C4-2B (cell line): ENCODE data around the gene CD47.

Experiments
- H3K27ac ChIP-seq: fragments of 450-650 bp; 2 replicates; pipeline ENCODE4 v1.5.1; 2017
- ZFX ChIP-seq: fragments of 450-650 bp; IDR thresholded peaks from 2 replicates; pipeline ENCODE4 v1.6.1; 2017
- TF ChIP-seq, protein P1 (sequence below): fragments of 450-650 bp; conservative IDR thresholded peaks from 2 replicates; pipeline ENCODE4 v1.5.1; 2017; ENCODE audit warnings: mild to moderate bottlenecking

The CD47 gene

DNA sequence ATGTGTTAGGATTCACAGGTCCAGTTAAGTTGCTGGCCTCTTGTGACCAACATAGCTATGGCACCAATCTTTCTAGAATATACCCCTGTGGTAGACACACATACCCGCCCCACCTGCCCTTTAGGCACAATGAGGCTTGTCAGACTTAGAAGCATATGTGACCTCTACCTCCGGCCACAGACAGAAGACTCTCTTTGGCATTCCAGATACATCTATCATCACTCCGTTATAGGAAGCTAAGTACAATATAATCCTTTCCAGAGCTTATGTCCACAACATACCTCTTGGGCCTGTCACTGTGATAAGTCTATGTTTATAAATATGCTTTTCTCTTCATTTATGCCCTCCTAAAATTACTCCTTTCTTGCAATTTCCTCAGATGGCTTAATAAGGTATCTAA, 39.8 kb downstream of the CD47 start:
- TF ChIP-seq, protein P1, sequence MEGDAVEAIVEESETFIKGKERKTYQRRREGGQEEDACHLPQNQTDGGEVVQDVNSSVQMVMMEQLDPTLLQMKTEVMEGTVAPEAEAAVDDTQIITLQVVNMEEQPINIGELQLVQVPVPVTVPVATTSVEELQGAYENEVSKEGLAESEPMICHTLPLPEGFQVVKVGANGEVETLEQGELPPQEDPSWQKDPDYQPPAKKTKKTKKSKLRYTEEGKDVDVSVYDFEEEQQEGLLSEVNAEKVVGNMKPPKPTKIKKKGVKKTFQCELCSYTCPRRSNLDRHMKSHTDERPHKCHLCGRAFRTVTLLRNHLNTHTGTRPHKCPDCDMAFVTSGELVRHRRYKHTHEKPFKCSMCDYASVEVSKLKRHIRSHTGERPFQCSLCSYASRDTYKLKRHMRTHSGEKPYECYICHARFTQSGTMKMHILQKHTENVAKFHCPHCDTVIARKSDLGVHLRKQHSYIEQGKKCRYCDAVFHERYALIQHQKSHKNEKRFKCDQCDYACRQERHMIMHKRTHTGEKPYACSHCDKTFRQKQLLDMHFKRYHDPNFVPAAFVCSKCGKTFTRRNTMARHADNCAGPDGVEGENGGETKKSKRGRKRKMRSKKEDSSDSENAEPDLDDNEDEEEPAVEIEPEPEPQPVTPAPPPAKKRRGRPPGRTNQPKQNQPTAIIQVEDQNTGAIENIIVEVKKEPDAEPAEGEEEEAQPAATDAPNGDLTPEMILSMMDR: no peak
- no peak for TF ChIP-seq ZFX
- H3K27ac ChIP-seq: no peak overlapping the region

DNA sequence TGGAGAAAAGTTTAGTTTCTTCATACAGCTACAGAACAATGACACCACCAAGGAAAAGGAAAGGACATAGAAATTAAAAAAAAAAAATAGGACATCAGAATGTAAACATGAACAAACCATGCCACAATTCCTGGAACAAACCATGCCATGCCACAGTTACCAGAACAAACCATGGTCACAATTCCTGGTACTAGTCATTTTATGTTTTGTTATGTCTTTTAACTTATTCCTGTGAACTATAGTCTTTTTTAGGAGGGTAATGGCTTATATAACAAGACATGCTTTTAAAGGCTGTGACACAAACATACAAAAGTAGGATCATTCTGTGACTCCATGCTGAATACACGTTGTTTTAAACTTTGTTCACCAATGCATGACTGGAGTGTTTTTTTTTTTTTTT, 42.8 kb downstream of the CD47 start:
- TF ChIP-seq, protein P1: no peak
- TF ChIP-seq ZFX: no peak
- no peak overlapping the region for H3K27ac ChIP-seq

DNA sequence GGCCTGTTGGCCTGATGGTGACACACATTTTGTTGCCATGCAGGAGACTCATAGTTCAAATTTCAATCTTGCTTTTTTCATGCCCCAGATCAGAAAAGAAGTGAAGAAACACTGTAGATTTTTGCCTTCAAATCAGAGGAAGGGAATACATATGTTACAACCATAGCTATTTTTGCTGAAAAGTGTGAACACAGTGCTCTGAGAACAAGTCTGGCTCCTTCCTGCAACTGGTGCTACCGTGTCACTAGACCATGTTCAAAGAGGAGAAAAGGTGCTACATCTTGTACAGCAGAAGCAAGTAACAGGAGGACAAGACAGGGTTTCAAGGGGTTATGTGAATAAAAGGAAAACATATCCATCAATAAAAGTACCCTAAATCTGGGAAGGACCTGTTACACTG, 44.6 kb downstream of the CD47 start:
- H3K27ac ChIP-seq: no peak overlapping the region
- TF ChIP-seq, protein P1: no peak
- no peak for TF ChIP-seq ZFX

DNA sequence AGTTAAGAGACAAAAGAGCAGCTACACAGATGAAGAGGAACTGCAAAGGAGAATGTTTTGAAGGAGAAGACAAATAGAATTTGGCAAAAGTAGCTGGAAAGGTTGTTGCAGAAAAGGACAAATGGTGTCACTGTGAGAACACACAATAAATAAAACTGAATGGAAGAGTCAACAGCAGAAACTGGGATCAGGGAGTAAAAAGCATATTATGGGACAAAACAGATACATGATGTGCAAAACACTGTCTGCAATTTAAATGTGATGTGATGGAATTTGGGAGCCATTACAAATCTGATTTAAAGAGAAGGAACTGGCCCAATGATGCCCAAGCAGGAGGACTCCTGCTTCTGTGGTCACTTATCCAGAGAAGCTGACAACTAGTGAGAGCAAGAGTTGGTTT, 46.1 kb downstream of the CD47 start:
- TF ChIP-seq, protein P1: no peak
- TF ChIP-seq ZFX: no peak

DNA sequence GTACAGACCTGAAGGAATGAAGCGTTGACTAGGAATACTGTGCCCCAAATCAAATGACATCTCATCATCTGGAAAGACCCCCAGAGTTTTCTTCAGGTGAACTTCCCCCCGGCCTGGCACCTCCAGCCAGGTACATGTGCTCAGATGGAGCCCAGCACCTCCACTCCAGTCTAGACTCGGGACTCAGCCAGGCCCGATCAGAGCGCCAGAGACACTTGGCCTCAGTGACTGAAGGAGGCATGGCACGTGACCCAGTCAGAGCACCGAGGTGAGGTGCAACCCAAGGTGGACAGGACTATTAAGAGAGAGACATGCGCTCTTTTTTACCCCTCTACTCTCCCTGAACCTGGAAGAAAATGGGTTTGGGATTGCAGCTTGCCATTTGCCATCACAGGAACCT, 48.5 kb downstream of the CD47 start:
- no peak for TF ChIP-seq ZFX
- TF ChIP-seq, protein P1: no peak
- no peak overlapping the region for H3K27ac ChIP-seq

More for the DNA sequence above, 46.1 kb downstream of the CD47 start:
- no peak overlapping the region for H3K27ac ChIP-seq

DNA sequence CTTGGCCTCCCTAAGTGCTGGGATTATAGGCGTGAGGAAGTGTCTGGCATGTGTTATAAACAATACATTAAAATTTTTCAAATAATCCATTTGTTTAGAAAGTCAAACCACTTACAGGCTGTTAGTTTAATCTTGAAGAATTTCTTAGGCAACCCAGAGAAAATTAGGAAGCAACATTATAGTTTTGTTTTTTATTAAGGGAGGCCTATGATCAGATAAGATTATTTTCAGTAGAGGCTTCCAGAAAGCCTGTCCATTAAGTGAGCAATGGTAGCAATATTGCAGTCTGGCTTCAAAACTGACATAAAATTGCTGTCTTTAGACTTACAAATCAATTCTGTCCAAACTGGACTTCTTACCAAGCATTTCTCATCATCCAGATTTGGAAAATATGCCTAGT, 49.6 kb downstream of the CD47 start:
- no peak overlapping the region for H3K27ac ChIP-seq
- TF ChIP-seq ZFX: no peak
- TF ChIP-seq, protein P1: no peak

DNA sequence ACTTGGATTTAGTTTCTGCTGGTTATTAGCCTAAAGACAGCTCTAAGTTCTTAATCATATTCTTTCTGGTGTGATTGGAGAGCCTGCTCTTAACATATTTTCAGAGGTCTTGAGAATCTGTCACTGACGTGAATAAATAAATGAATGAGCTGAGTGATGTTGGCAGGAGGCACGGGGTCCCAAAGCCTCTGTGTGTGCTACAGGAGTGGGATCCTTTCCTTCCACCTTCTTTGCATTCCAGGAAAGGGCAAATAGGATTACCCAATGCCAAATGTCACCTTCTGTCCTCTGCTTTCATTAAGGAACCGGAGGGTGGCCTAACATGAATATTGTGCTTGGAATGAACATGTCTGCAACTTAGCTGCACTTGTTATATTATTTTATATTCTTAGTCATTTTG, 53.1 kb downstream of the CD47 start:
- TF ChIP-seq, protein P1: no peak
- no peak for TF ChIP-seq ZFX
- H3K27ac ChIP-seq: no peak overlapping the region
